IMR-90 (cell line): Measurements from ENCODE around the gene LY6G5C. TPM values are rescaled to one million over a fixed set of nuclear protein-coding genes. Genes with fewer than 3 reads are reported as not detected.
A peak's percentile ranks its signal among the peaks of the same experiment; 100 is the strongest.

Experiments
- ATAC-seq: fragments of 200-7000 bp; cut with Tn5 transposase; 2 replicates; pipeline ENCODE4 v1.9.1; 2020; ENCODE audit warnings: low read depth, mild to moderate bottlenecking, moderate library complexity
- BruUV-seq: library from RNA; stranded (reverse); fragments of 400-500 nt; replicated peaks from 2 replicates; lab custom pipeline; 2021; lab: Mats Ljungman, UMichigan
- CTCF ChIA-PET: fragments of 300-600 bp; formaldehyde crosslinking; extraction: SDS; loops from one replicate; lab custom pipeline; 2021; ENCODE audit warnings: antibody characterized with exemption; lab: Yijun Ruan, JAX
- POLR2A ChIA-PET: fragments of 300-600 bp; sonication (Branson Sonifier 250); formaldehyde crosslinking; loops from one replicate; lab custom pipeline; 2022; ENCODE audit warnings: antibody characterized with exemption; ENCODE audit not compliant: unreplicated experiment; lab: Charles Lee
- DNase-seq: peaks from one replicate; pipeline ENCODE4 v3.0.0; 2013
- H2AFZ ChIP-seq: replicated peaks from 2 replicates; pipeline ENCODE3; 2013; ENCODE audit warnings: low read length, mild to moderate bottlenecking; ENCODE audit not compliant: poor library complexity
- H2AK5ac ChIP-seq: 2 replicates; pipeline ENCODE4 v1.6.1; 2013; ENCODE audit warnings: low read depth, low read length, inconsistent platforms
- H2AK9ac ChIP-seq: replicated peaks from 2 replicates; pipeline ENCODE3; 2013; ENCODE audit warnings: mild to moderate bottlenecking, low read depth, low read length, moderate library complexity; ENCODE audit not compliant: poor library complexity
- H2BK120ac ChIP-seq: 2 replicates; pipeline ENCODE4 v1.6.1; 2013; ENCODE audit warnings: low read depth, low read length, inconsistent platforms
- H2BK15ac ChIP-seq: 3 replicates; pipeline ENCODE4 v1.6.1; 2013; ENCODE audit warnings: low read depth, low read length, inconsistent platforms
- H2BK20ac ChIP-seq: 2 replicates; pipeline ENCODE4 v1.6.1; 2013; ENCODE audit warnings: low read depth, mild to moderate bottlenecking, inconsistent platforms, low read length, moderate library complexity
- H2BK5ac ChIP-seq: 2 replicates; pipeline ENCODE4 v1.6.1; 2013; ENCODE audit warnings: mild to moderate bottlenecking, low read depth, low read length, inconsistent platforms; ENCODE audit not compliant: poor library complexity, severe bottlenecking
- H3K14ac ChIP-seq: replicated peaks from 2 replicates; pipeline ENCODE4 v1.6.1; 2013; ENCODE audit warnings: low read depth, low read length, inconsistent platforms
- H3K18ac ChIP-seq: 2 replicates; pipeline ENCODE4 v1.6.1; 2013; ENCODE audit warnings: low read depth, low read length, control low read depth
- H3K23ac ChIP-seq: 2 replicates; pipeline ENCODE4 v1.6.1; 2013; ENCODE audit warnings: low read depth, low read length, inconsistent platforms
- H3K27ac ChIP-seq: 2 replicates; pipeline ENCODE4 v1.5.1; 2013; ENCODE audit warnings: mild to moderate bottlenecking, control low read depth, low read length; ENCODE audit not compliant: insufficient read depth
- H3K27me3 ChIP-seq: 2 replicates; pipeline ENCODE4 v1.6.1; 2013; ENCODE audit warnings: low read length; ENCODE audit not compliant: control insufficient read depth, insufficient read depth
- H3K36me3 ChIP-seq: 2 replicates; pipeline ENCODE4 v1.6.1; 2013; ENCODE audit warnings: low read length, mixed read lengths; ENCODE audit not compliant: control insufficient read depth, insufficient read depth
- H3K4ac ChIP-seq: 2 replicates; pipeline ENCODE4 v1.6.1; 2013; ENCODE audit warnings: low read depth, low read length, inconsistent platforms
- H3K4me1 ChIP-seq: 2 replicates; pipeline ENCODE4 v1.6.1; 2013; ENCODE audit warnings: low read length, mixed read lengths; ENCODE audit not compliant: control insufficient read depth, insufficient read depth
- H3K4me2 ChIP-seq: 2 replicates; pipeline ENCODE4 v1.6.1; 2013; ENCODE audit warnings: low read depth, mild to moderate bottlenecking, control low read depth, low read length, moderate library complexity
- H3K4me3 ChIP-seq: 2 replicates; pipeline ENCODE4 v1.5.1; 2013; ENCODE audit warnings: low read depth, mild to moderate bottlenecking, control low read depth, low read length, moderate library complexity; ENCODE audit not compliant: insufficient read depth
- H3K56ac ChIP-seq: 2 replicates; pipeline ENCODE4 v1.6.1; 2013; ENCODE audit warnings: low read length, inconsistent platforms; ENCODE audit not compliant: insufficient read depth; ENCODE audit errors: extremely low read depth
- H3K79me1 ChIP-seq, 2 experiments: 2 replicates each; pipeline ENCODE4 v1.6.1; 2013; ENCODE audit warnings: low read length in 2 of 2, inconsistent platforms in 1 of 2, low read depth in 1 of 2
- H3K9ac ChIP-seq: 2 replicates; pipeline ENCODE4 v1.6.1; 2013; ENCODE audit warnings: low read depth, low read length, control low read depth
- H3K9me1 ChIP-seq: 2 replicates; pipeline ENCODE4 v1.6.1; 2013; ENCODE audit warnings: low read length, inconsistent platforms; ENCODE audit not compliant: insufficient read depth
- H3K9me3 ChIP-seq: 2 replicates; pipeline ENCODE4 v1.6.1; 2013; ENCODE audit warnings: low read length; ENCODE audit not compliant: control insufficient read depth, insufficient read depth
- H4K20me1 ChIP-seq: 2 replicates; pipeline ENCODE4 v1.6.1; 2013; ENCODE audit warnings: low read length, inconsistent platforms; ENCODE audit not compliant: insufficient read depth
- H4K5ac ChIP-seq: 2 replicates; pipeline ENCODE4 v1.6.1; 2013; ENCODE audit warnings: mild to moderate bottlenecking, low read depth, low read length, control low read depth
- H4K8ac ChIP-seq, 2 experiments: 2 replicates each; pipeline ENCODE4 v1.6.1; 2013; ENCODE audit warnings: low read depth in 2 of 2, low read length in 2 of 2, control low read depth in 1 of 2, inconsistent platforms in 1 of 2
- H4K91ac ChIP-seq: 2 replicates; pipeline ENCODE4 v1.6.1; 2013; ENCODE audit warnings: low read depth, low read length, inconsistent platforms; ENCODE audit not compliant: insufficient read depth
- POLR2A ChIP-seq: IDR thresholded peaks from 2 replicates; pipeline ENCODE4 v1.6.1; 2012; ENCODE audit warnings: mild to moderate bottlenecking, low read depth, low read length
- RFX5 ChIP-seq: IDR thresholded peaks from 2 replicates; pipeline ENCODE4 v1.8.0; 2012; ENCODE audit warnings: low read depth, mild to moderate bottlenecking, low read length, moderate library complexity
- WGBS, 2 experiments: methylation state at CpG; one replicate each; pipeline versions ENCODE4 v1.1.5 to v1.1.7; 2013; ENCODE audit warnings: missing lambda C conversion rate in 2 of 2; ENCODE audit not compliant: insufficient read length in 1 of 2; ENCODE audit errors: extremely low coverage in 2 of 2; 5-methylcytosine and 5-hydroxymethylcytosine counted together
- dilution Hi-C: fragments of 300-500 bp; cut with HindIII; formaldehyde crosslinking; loops from one replicate; pipeline ENCODE4 v1.14.3; 2018; ENCODE audit warnings: low sequenced_read_pairs; ENCODE audit not compliant: unreplicated experiment
- in situ Hi-C: fragments of 300-500 bp; cut with MboI; formaldehyde crosslinking; loops from 3 replicates; pipeline ENCODE4 v1.14.3; 2019; ENCODE audit warnings: low sequenced_read_pairs, inconsistent platforms, mixed read lengths
- intact Hi-C: fragments of 100-400 bp; cut with micrococcal nuclease; formaldehyde crosslinking; loops from 2 replicates; pipeline ENCODE4 v1.10.0; 2022
- polyA plus RNA-seq, 3 experiments: library from polyadenylated mRNA; depleted of rRNA; stranded (reverse); fragments of >200 nt; gene quantifications; 2 replicates each; pipeline ENCODE4 v1.2.3, GENCODE V29; 2012; ENCODE audit warnings: low replicate concordance in 1 of 3
- total RNA-seq: library from RNA; depleted of rRNA; stranded (reverse); fragments of >200 nt; gene quantifications from 2 replicates; pipeline ENCODE4 v1.2.3, GENCODE V29; 2012
- TF ChIP-seq, protein P1 (sequence below): fragments of 150-350 bp; IDR thresholded peaks from 2 replicates; pipeline ENCODE4 v1.6.1; 2017; ENCODE audit warnings: mild to moderate bottlenecking, antibody characterized with exemption, low read length, low read depth

LY6G5C gene
- total and polyA plus RNA-seq, 2 of the 4 experiments (the other 2 are of a cell fraction): 0.18 to 2.0 TPM

DNA sequence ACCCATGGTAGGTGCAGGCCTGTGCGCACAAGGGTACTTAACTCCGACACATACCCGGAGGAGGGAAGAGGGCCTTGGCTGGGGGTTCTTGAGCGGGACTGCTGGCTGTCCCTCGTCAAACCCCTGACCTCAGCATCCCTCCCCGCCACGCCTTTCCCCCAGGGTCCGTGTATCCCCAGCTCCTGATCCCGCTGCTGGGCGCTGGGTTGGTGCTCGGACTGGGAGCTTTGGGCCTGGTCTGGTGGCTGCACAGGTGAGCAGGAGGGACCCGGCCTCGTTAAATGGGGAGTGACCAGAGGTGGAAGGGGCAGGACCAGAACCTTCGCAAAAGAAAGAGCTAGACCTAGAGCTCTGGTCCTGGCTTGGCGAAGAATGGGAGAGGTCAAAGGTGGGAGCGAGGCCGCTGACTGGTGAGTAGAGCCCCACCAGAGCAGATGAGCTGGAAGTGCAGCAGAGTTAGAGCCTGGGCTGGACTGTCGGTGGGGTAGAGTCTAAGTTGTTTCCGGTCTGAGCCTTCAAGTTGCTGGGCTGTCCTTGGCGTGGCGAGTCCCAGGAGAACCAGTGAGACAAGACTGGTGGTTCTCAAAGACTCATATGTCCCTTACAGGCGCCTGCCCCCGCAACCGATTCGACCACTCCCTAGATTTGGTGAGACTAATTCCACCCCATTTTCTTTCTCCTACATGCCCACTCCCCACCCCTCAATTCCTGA, 43.3 kb upstream of the LY6G5C start (continued):
- TF ChIP-seq, protein P1, sequence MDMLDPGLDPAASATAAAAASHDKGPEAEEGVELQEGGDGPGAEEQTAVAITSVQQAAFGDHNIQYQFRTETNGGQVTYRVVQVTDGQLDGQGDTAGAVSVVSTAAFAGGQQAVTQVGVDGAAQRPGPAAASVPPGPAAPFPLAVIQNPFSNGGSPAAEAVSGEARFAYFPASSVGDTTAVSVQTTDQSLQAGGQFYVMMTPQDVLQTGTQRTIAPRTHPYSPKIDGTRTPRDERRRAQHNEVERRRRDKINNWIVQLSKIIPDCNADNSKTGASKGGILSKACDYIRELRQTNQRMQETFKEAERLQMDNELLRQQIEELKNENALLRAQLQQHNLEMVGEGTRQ: no peak

DNA sequence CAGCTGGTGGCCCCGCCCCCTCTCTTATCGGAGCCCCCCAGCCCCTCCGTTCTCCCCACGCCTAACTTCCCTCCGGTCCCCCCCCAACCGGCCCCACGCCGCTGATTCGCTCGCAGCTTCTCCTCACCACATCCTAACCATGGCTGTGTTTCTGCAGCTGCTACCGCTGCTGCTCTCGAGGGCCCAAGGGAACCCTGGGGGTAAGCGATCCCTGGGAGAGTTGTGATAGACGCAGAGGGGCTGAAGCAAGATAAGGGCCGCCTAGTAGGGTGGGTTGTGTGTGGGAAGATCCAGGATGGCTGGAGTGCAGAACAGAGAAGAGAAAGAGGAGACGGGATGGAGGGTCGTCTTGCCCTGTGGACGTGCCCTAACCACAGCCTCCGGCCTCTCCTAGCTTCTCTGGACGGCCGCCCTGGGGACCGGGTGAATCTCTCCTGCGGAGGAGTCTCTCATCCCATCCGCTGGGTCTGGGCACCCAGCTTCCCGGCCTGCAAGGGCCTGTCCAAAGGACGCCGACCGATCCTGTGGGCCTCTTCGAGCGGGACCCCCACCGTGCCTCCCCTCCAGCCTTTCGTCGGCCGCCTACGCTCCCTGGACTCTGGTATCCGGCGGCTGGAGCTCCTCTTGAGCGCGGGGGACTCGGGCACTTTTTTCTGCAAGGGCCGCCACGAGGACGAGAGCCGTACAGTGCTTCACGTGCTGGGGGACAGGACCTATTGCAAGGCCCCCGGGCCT, 42.5 kb upstream of the LY6G5C start, which contains the start of gene MPIG6B:
Gene MPIG6B, plus strand, starts transcription at position 129 of the 735 bp plus-strand sequence. Its CDS starts 11 bp downstream, at position 140.
- no peak within 1 kb of the TSS for H3K56ac ChIP-seq
- H4K91ac ChIP-seq: no peak within 1 kb of the TSS
- TF ChIP-seq RFX5 (no peak), POLR2A (no peak)
- TF ChIP-seq, protein P1: no peak
- no peaks in the 10 kb centered on the region for H3K9me3 ChIP-seq
- H3K79me1 ChIP-seq: peaks cover 0 to 11% of the 10 kb centered on the region in 2 experiments; a peak in 2 of 4 replicates
- no peak within 1 kb of the TSS for H2BK15ac ChIP-seq
- POLR2A ChIA-PET: interaction anchor here (0.6 kb wide), 1 partner anchor 11 kb away, joined by 3 read pairs; no protein-coding TSS in a partner anchor
- no peak within 1 kb of the TSS for H2AK5ac ChIP-seq
- H3K36me3 ChIP-seq: peaks cover 19% of the 10 kb centered on the region
- 89% methylated on average over 13 of the region's 46 CpGs; no CpG with 5 or more reads in 1 of the 2 experiments for WGBS, 2 experiments
- no peak within 1 kb of the TSS for H3K18ac ChIP-seq
- CTCF ChIA-PET: no interaction called here
- in situ Hi-C loops: no loop called here
- H4K8ac ChIP-seq: no peak within 1 kb of the TSS
- no peaks in the 10 kb centered on the region for H4K20me1 ChIP-seq
- H3K4me1 ChIP-seq: peaks cover 1% of the 10 kb centered on the region
- no peak within 1 kb of the TSS for H3K14ac ChIP-seq
- no TSS peak for BruUV-seq
- no peak within 1 kb of the TSS for H3K27ac ChIP-seq
- H2BK5ac ChIP-seq: no peak within 1 kb of the TSS
- no peak within 1 kb of the TSS for H2AFZ ChIP-seq
- no peak within 1 kb of the TSS for H3K9ac ChIP-seq
- dilution Hi-C loops: no loop called here
- intact Hi-C loops: no loop called here
- H3K4me3 ChIP-seq: no peak within 1 kb of the TSS
- H3K4me2 ChIP-seq: no peak within 1 kb of the TSS
- H2BK120ac ChIP-seq: no peak within 1 kb of the TSS
- H2AK9ac ChIP-seq: peak within 1 kb of the TSS; percentile 1
- H3K27me3 ChIP-seq: no peaks in the 10 kb centered on the region; the same call in 1 of the 2 replicates
- no peak within 1 kb of the TSS for H3K4ac ChIP-seq
- H3K9me1 ChIP-seq: peaks cover 4% of the 10 kb centered on the region; the same call in 1 of the 2 replicates
- DNase-seq (no peak), ATAC-seq (no peak)
- no peak within 1 kb of the TSS for H4K5ac ChIP-seq
- no peak within 1 kb of the TSS for H3K23ac ChIP-seq
- no peak within 1 kb of the TSS for H2BK20ac ChIP-seq
